ENCODE results near the gene GJA9.
"Not testable (repeated sequence)": the region's sequence is repeated elsewhere in the genome, so short reads cannot be mapped to it uniquely, and the experiment has no call there.

Gene GJA9

GRCh38 chr1:38917772-38918171 lies 36.4 kb upstream of the GJA9 start:
- H3K4me3 ChIP-seq (ENCODE audit: low read depth in 1 of 2, low read length in 2 of 2): no peak overlapping the region
- no peaks in the 10 kb centered on the region for H3K36me3 ChIP-seq (ENCODE audit: insufficient read depth, low read length)
- H3K9ac ChIP-seq (ENCODE audit: low read depth, low read length): no peak overlapping the region
- no peaks in the 10 kb centered on the region for H3K27me3 ChIP-seq (ENCODE audit: insufficient read depth, low read length, poor library complexity)
- DNase-seq (no peak), ATAC-seq (ENCODE audit: insufficient read depth, low read depth) (no peak)
- H3K79me2 ChIP-seq (ENCODE audit: insufficient read depth, low read length): no peaks in the 10 kb centered on the region
- H4K20me1 ChIP-seq (ENCODE audit: insufficient read depth, low read length): no peaks in the 10 kb centered on the region
- H3K4me2 ChIP-seq (ENCODE audit: insufficient read depth, low read length): no peak overlapping the region
- H3K4me1 ChIP-seq (ENCODE audit: insufficient read depth, low read length): no peaks in the 10 kb centered on the region
- H3K27ac ChIP-seq (ENCODE audit: low read length): no peak overlapping the region
- H3K9me3 ChIP-seq (ENCODE audit: insufficient read depth, low read length, severe bottlenecking): no peaks in the 10 kb centered on the region
- TF ChIP-seq, protein P1, sequence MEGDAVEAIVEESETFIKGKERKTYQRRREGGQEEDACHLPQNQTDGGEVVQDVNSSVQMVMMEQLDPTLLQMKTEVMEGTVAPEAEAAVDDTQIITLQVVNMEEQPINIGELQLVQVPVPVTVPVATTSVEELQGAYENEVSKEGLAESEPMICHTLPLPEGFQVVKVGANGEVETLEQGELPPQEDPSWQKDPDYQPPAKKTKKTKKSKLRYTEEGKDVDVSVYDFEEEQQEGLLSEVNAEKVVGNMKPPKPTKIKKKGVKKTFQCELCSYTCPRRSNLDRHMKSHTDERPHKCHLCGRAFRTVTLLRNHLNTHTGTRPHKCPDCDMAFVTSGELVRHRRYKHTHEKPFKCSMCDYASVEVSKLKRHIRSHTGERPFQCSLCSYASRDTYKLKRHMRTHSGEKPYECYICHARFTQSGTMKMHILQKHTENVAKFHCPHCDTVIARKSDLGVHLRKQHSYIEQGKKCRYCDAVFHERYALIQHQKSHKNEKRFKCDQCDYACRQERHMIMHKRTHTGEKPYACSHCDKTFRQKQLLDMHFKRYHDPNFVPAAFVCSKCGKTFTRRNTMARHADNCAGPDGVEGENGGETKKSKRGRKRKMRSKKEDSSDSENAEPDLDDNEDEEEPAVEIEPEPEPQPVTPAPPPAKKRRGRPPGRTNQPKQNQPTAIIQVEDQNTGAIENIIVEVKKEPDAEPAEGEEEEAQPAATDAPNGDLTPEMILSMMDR (IDR thresholded peaks at IDR 0.05; ENCODE audit: borderline replicate concordance, extremely low read depth, low read length, poor library complexity, severe bottlenecking): no peak
- no peak for TF ChIP-seq EZH2 (IDR thresholded peaks at IDR 0.05; ENCODE audit: borderline replicate concordance, low read depth, low read length, severe bottlenecking)
- H2AFZ ChIP-seq (ENCODE audit: low read depth, low read length): no peak overlapping the region

GRCh38 chr1:38917337-38917736 lies 36.0 kb upstream of the GJA9 start:
- Histone ChIP-seq H2AFZ (ENCODE audit: low read depth, low read length) (no peak overlapping the region), H3K27me3 (ENCODE audit: insufficient read depth, low read length, poor library complexity) (no peaks in the 10 kb centered on the region), H3K27ac (ENCODE audit: low read length) (no peak overlapping the region), H3K9ac (ENCODE audit: low read depth, low read length) (no peak overlapping the region), H3K79me2 (ENCODE audit: insufficient read depth, low read length) (no peaks in the 10 kb centered on the region), H3K9me3 (ENCODE audit: insufficient read depth, low read length, severe bottlenecking) (no peaks in the 10 kb centered on the region), H3K36me3 (ENCODE audit: insufficient read depth, low read length) (no peaks in the 10 kb centered on the region), H3K4me3 (ENCODE audit: low read depth in 1 of 2, low read length in 2 of 2) (no peak overlapping the region), H3K4me1 (ENCODE audit: insufficient read depth, low read length) (no peaks in the 10 kb centered on the region), H4K20me1 (ENCODE audit: insufficient read depth, low read length) (no peaks in the 10 kb centered on the region), H3K4me2 (ENCODE audit: insufficient read depth, low read length) (no peak overlapping the region)
- no peak for TF ChIP-seq EZH2 (IDR thresholded peaks at IDR 0.05; ENCODE audit: borderline replicate concordance, low read depth, low read length, severe bottlenecking)
- TF ChIP-seq, protein P1 (IDR thresholded peaks at IDR 0.05; ENCODE audit: borderline replicate concordance, extremely low read depth, low read length, poor library complexity, severe bottlenecking): no peak
- no peak for DNase-seq
- ATAC-seq (ENCODE audit: insufficient read depth, low read depth): no peak

DNA sequence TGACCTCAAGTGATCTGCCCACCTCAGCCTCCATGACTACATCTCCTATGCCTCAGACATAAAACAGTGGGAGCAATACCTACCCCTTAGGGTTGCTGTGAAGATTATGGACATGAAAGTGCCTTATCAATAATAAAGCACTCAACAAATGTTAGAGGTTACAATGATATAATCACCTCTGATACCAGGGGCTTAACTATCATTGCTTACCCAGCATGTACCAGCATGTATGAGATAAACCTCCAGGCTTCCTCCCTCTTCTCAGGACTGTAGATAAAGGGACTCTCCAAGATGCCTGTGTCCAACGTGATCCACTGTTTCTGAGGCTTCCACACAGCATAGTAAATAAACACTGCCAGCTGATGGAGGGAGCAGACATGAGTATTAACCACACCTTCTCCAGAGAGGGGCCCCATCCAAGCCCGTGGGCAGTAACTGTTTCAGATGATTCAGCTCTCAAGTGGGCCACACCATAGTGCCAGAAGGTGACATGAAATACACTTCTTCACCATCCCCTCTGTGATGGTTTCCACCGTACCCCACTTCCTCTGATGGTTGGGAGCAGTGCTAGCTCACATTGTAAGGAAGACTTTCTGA lies 34.1 kb upstream of the GJA9 start:
- TF ChIP-seq EZH2 (IDR thresholded peaks at IDR 0.05; ENCODE audit: borderline replicate concordance, low read depth, low read length, severe bottlenecking): no peak
- TF ChIP-seq, protein P1 (IDR thresholded peaks at IDR 0.05; ENCODE audit: borderline replicate concordance, extremely low read depth, low read length, poor library complexity, severe bottlenecking): no peak
- H2AFZ ChIP-seq (ENCODE audit: low read depth, low read length): no peak overlapping the region
- no peaks in the 10 kb centered on the region for H3K4me1 ChIP-seq (ENCODE audit: insufficient read depth, low read length)
- no peaks in the 10 kb centered on the region for H3K79me2 ChIP-seq (ENCODE audit: insufficient read depth, low read length)
- DNase-seq (no peak), ATAC-seq (ENCODE audit: insufficient read depth, low read depth) (no peak)
- H3K9ac ChIP-seq (ENCODE audit: low read depth, low read length): no peak overlapping the region
- no peaks in the 10 kb centered on the region for H3K27me3 ChIP-seq (ENCODE audit: insufficient read depth, low read length, poor library complexity)
- H3K9me3 ChIP-seq (ENCODE audit: insufficient read depth, low read length, severe bottlenecking): no peaks in the 10 kb centered on the region
- H3K27ac ChIP-seq (ENCODE audit: low read length): no peak overlapping the region
- no peaks in the 10 kb centered on the region for H4K20me1 ChIP-seq (ENCODE audit: insufficient read depth, low read length)
- no peak overlapping the region for H3K4me3 ChIP-seq (ENCODE audit: low read depth in 1 of 2, low read length in 2 of 2)
- no peak overlapping the region for H3K4me2 ChIP-seq (ENCODE audit: insufficient read depth, low read length)
- no peaks in the 10 kb centered on the region for H3K36me3 ChIP-seq (ENCODE audit: insufficient read depth, low read length)

DNA sequence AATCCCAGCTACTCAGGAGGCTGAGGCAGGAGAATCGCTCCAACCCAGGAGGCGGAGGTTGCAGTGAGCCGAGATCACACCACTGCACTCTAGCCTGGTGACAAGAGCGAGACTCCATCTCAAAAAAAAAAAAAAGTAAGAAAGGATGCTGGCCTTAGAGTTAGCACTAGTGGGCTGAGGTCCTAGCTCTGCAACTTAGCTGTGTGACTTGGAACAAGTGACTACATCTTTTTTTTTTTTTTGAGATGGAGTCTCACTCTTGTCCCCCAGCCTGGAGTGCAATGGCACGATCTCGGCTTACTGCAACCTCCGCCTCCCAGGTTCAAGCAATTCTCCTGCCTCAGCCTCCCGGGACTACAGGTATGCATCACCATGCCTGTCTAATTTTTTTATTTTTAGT lies 33.5 kb upstream of the GJA9 start:
- H4K20me1 ChIP-seq (ENCODE audit: insufficient read depth, low read length); H3K4me2 ChIP-seq (ENCODE audit: insufficient read depth, low read length); H3K36me3 ChIP-seq (ENCODE audit: insufficient read depth, low read length); H3K27ac ChIP-seq (ENCODE audit: low read length); H3K27me3 ChIP-seq (ENCODE audit: insufficient read depth, low read length, poor library complexity); H3K4me3 ChIP-seq (ENCODE audit: low read depth in 1 of 2, low read length in 2 of 2); H3K9ac ChIP-seq (ENCODE audit: low read depth, low read length); DNase-seq; ATAC-seq (ENCODE audit: insufficient read depth, low read depth); H3K79me2 ChIP-seq (ENCODE audit: insufficient read depth, low read length); H2AFZ ChIP-seq (ENCODE audit: low read depth, low read length); H3K4me1 ChIP-seq (ENCODE audit: insufficient read depth, low read length); H3K9me3 ChIP-seq (ENCODE audit: insufficient read depth, low read length, severe bottlenecking): not testable (repeated sequence)
